ENCODE results near the gene HOXB8. TPM values are rescaled to one million over a fixed set of nuclear protein-coding genes. Genes with fewer than 3 reads are reported as not detected.

HOXB8 gene
- total RNA-seq, 1 donor from 2014 or later: not detected

DNA sequence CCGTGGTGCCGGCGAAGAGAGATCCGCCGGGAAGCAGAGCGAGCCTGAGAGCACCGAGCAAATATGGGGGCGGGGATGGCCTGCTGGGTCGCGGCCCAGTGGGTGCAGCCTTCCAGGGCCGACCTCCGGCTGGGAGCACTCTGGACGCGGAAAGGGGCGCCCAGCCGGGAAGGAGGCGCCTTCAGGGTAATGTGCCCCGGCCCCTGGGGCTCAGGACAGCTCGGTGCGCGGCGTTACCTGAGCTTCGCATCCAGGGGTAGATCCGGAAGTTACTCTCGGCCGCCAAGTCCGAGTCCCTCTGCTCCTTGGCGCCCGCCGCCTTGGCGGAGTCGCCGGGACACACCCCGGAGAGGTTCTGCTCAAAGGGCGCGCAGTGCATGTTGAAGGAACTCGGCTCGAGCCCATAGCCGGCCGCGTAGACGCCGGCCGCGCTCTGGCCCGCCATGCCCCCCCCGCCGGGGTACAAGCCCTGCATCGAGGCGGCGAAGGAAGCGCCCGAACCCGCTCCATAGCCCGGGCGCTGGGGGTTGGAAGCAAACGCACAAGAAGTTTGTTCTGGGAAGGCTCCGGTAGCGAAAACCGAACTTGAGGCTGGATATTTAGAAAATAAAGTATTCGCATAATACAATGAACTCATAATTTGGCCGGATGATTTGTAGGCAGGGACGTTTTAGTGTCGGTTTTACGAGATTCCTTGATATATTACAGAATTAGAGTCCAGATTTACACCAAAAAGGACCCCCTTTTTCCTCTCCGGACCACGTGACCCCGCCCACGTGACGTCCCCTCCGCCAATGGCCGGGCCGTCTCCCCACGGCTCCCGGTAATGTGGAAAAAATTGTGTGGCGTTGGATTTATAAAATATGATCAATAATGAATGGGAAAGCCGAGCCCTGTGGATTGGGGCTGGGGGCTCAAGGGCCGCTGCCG lies 4.5 kb downstream of the HOXB8 start, which contains the start of gene HOXB7:
TSS of gene HOXB7 (minus strand) at position 736 of the 930 bp plus-strand sequence. CDS start at position 637, 99 bp downstream.
- FAIRE-seq: no peak

DNA sequence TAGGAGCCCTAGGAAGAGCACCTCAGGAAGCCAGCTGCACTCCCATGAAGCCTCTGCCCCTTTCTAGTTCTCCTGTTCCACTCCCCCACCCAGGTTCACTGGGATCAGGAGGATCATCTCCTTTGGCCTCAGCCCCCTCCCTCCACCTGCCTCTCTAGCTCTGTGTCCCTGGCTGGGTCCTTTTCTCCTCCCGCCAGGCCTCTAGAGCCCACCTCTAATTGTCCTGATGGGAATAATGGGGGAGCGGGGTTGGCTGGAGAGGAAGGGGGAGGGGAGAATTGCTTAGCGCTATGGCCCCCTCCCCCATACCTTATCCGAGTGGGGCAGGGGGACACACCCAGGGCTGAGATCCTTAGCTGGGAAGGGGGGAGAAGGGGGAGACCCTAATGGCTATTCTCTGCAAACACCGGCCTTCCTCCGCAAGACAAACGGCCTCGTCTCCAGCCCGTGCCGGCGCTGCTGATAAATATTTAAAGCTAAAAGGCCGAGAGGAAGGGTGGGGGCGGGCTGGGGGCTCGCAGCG lies 5.3 kb downstream of the HOXB8 start:
- H3K9me3 Mint-ChIP-seq (ENCODE audit: unreplicated experiment): peaks cover 34% of the 10 kb centered on the region
- H3K27ac ChIP-seq (ENCODE audit: low read depth, low read length): no peak overlapping the region

More for the DNA sequence above, 4.5 kb downstream of the HOXB8 start, which contains the start of gene HOXB7:
- H3K4me3 Mint-ChIP-seq (ENCODE audit: unreplicated experiment): no peak within 1 kb of the TSS
- Histone ChIP-seq H3K4me2 (ENCODE audit: low read length) (peak within 1 kb of the TSS; percentile 74), H3K36me3 (ENCODE audit: insufficient read depth, low read length) (no peaks in the 10 kb centered on the region), H4K20me1 (ENCODE audit: insufficient read depth, low read length) (peaks cover 21% of the 10 kb centered on the region), H3K9me3 (ENCODE audit: insufficient read depth, low read depth, low read length) (peaks cover 3% of the 10 kb centered on the region), H3K4me1 (ENCODE audit: insufficient read depth, low read length) (peaks cover 4% of the 10 kb centered on the region), H3K27ac (ENCODE audit: low read depth, low read length) (no peak within 1 kb of the TSS), H3K9ac (ENCODE audit: low read length) (no peak within 1 kb of the TSS), H3K27me3 (ENCODE audit: insufficient read depth, low read length) (peaks cover 85% of the 10 kb centered on the region), H3K79me2 (ENCODE audit: insufficient read depth, low read length) (no peaks in the 10 kb centered on the region), H2AFZ (ENCODE audit: low read depth, low read length) (peak within 1 kb of the TSS; percentile 60), H3K4me3 (ENCODE audit: insufficient read depth, low read depth, low read length) (peak within 1 kb of the TSS; percentile 29)
- TF ChIP-seq, protein P1, sequence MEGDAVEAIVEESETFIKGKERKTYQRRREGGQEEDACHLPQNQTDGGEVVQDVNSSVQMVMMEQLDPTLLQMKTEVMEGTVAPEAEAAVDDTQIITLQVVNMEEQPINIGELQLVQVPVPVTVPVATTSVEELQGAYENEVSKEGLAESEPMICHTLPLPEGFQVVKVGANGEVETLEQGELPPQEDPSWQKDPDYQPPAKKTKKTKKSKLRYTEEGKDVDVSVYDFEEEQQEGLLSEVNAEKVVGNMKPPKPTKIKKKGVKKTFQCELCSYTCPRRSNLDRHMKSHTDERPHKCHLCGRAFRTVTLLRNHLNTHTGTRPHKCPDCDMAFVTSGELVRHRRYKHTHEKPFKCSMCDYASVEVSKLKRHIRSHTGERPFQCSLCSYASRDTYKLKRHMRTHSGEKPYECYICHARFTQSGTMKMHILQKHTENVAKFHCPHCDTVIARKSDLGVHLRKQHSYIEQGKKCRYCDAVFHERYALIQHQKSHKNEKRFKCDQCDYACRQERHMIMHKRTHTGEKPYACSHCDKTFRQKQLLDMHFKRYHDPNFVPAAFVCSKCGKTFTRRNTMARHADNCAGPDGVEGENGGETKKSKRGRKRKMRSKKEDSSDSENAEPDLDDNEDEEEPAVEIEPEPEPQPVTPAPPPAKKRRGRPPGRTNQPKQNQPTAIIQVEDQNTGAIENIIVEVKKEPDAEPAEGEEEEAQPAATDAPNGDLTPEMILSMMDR (IDR thresholded peaks at IDR 0.05; ENCODE audit: insufficient read depth, low read depth, low read length): no peak
- peak; percentile 98 for TF ChIP-seq EZH2 (IDR thresholded peaks at IDR 0.05; ENCODE audit: insufficient read depth, low read length)
- peaks cover 37% of the 10 kb centered on the region for H3K9me3 Mint-ChIP-seq (ENCODE audit: unreplicated experiment)
- DNase-seq (ENCODE audit: low read depth): no peak
- peaks cover 77% of the 10 kb centered on the region for H3K27me3 Mint-ChIP-seq (ENCODE audit: low read depth, unreplicated experiment)
- H3K36me3 Mint-ChIP-seq (ENCODE audit: low read depth, unreplicated experiment): no peaks in the 10 kb centered on the region
- peak within 1 kb of the TSS; percentile 62 for H3K27ac Mint-ChIP-seq (ENCODE audit: unreplicated experiment)
- no peaks in the 10 kb centered on the region for H3K4me1 Mint-ChIP-seq (ENCODE audit: low read depth, unreplicated experiment)

More for the DNA sequence above, 5.3 kb downstream of the HOXB8 start:
- peaks cover 85% of the 10 kb centered on the region for H3K27me3 ChIP-seq (ENCODE audit: insufficient read depth, low read length)
- H3K36me3 ChIP-seq (ENCODE audit: insufficient read depth, low read length): no peaks in the 10 kb centered on the region
- H3K4me3 Mint-ChIP-seq (ENCODE audit: unreplicated experiment): no peak overlapping the region
- H3K27ac Mint-ChIP-seq (ENCODE audit: unreplicated experiment): no peak overlapping the region
- H2AFZ ChIP-seq (ENCODE audit: low read depth, low read length): peak overlapping the region; percentile 60
- TF ChIP-seq, protein P1 (IDR thresholded peaks at IDR 0.05; ENCODE audit: insufficient read depth, low read depth, low read length): no peak
- TF ChIP-seq EZH2 (IDR thresholded peaks at IDR 0.05; ENCODE audit: insufficient read depth, low read length): no peak
- H4K20me1 ChIP-seq (ENCODE audit: insufficient read depth, low read length): peaks cover 20% of the 10 kb centered on the region
- H3K9ac ChIP-seq (ENCODE audit: low read length): no peak overlapping the region
- no peaks in the 10 kb centered on the region for H3K4me1 Mint-ChIP-seq (ENCODE audit: low read depth, unreplicated experiment)
- H3K4me1 ChIP-seq (ENCODE audit: insufficient read depth, low read length): peaks cover 4% of the 10 kb centered on the region
- peaks cover 3% of the 10 kb centered on the region for H3K9me3 ChIP-seq (ENCODE audit: insufficient read depth, low read depth, low read length)
- FAIRE-seq: no peak
- no peak for DNase-seq (ENCODE audit: low read depth)
- H3K79me2 ChIP-seq (ENCODE audit: insufficient read depth, low read length): no peaks in the 10 kb centered on the region
- H3K27me3 Mint-ChIP-seq (ENCODE audit: low read depth, unreplicated experiment): peaks cover 78% of the 10 kb centered on the region
- no peaks in the 10 kb centered on the region for H3K36me3 Mint-ChIP-seq (ENCODE audit: low read depth, unreplicated experiment)
- no peak overlapping the region for H3K4me3 ChIP-seq (ENCODE audit: insufficient read depth, low read depth, low read length)
- H3K4me2 ChIP-seq (ENCODE audit: low read length): peak overlapping the region; percentile 74

Measured in astrocyte (in vitro differentiated cells and primary cell).